GM15510 (cell line): Measurements from ENCODE around the gene ABHD14A.

Experiments
- POLR2A ChIP-seq: IDR thresholded peaks from 3 replicates; pipeline ENCODE4 v1.6.1; 2011; ENCODE audit warnings: borderline replicate concordance; ENCODE audit not compliant: insufficient read length; ENCODE audit errors: extremely low read depth

The ABHD14A gene

DNA sequence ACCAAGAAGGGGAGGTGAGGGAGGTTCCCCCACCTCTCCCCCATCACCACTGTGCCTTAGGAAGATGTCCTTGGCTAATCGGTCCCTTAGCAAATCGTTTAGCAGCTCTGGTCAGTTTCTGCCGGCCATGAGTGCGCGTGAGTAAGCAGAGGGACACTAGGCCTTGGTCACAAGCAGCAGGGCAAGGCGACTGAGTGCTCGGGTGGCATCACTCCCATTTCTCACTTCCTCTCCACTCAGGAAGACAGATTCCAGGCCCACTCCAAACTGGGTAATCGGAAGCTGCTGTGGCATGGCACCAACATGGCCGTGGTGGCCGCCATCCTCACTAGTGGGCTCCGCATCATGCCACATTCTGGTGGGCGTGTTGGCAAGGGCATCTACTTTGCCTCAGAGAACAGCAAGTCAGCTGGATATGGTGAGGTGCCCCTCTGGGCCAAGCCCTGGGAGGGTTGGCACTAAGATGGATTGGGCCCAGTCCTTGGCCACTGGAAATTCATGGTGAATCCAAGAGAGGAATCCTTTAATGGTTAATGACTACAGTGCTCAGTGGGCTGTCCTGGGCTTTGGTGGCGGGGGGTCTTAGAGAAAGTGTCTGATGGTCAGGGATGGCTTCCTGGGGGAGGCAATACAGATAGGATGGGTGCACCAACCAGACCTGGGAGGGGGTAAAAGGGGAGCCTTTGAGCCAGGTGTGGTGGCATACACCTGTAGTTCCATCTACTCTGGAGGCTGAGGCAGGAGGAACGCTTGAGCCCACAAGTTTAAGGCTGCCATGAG is 28.7 kb upstream of the ABHD14A start:
- TF ChIP-seq POLR2A, result no peak

DNA sequence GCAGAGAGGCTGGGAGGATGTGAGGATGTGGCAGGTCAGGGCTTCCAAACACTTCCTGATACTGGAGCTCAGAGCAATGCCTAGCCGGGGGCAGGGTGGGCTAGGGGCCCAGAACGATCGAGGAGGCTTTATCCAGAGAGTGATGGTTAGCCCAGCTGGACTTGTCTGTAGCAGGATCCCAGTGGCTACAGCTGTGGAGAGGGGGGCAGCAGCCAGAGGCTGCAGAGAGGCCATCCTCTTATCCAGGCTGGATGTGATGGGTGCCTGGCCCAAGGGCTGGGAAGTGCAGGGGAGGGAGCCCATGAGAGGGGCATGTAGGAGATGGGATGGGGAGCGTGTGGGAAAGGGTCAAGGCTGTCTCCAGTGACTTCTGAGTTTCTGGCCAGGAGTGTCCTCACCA is 28.1 kb upstream of the ABHD14A start:
- TF ChIP-seq POLR2A, result no peak

DNA sequence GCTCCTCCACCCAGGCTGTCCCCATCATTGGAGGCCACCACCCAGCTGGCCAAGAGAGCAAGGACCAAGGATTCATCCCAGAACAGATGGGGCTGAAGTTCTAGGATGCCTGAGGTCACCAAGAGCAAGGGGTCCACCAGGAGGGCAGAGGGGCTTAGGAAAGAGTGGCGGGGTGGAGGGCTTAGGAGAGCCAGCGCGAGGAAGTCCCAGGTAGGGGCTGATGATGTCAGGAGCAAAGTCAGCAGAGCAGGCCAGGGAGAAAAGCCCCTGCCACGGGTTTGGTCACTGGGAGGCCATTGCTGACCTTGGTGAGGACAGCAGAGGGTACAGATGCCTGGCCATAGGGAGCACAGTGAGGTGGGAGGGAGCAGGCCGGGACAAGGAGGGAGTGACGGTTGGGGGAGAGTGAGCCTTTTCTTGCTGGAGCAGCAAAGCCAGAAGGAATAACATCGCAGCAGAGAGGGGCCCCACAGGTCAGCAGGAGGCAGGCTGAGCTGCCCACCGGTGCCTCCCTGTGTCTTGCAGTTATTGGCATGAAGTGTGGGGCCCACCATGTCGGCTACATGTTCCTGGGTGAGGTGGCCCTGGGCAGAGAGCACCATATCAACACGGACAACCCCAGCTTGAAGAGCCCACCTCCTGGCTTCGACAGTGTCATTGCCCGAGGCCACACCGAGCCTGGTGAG is 27.5 kb upstream of the ABHD14A start:
- TF ChIP-seq POLR2A, result no peak

DNA sequence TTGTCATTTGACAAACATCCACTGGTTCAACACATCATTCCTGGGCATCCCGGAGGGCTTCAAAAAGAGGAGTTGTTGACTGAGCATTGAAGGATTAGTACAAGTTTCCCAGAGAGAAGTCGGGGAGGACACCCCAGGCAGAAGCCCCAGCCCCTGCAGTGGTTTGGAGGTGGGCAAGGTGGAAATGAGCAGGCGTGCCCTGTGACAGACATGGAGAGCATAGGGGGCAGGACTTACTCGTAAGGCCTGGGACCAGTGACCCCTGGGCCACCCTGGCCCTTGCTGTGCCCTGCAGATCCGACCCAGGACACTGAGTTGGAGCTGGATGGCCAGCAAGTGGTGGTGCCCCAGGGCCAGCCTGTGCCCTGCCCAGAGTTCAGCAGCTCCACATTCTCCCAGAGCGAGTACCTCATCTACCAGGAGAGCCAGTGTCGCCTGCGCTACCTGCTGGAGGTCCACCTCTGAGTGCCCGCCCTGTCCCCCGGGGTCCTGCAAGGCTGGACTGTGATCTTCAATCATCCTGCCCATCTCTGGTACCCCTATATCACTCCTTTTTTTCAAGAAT is 26.8 kb upstream of the ABHD14A start:
- TF ChIP-seq POLR2A, result no peak

DNA sequence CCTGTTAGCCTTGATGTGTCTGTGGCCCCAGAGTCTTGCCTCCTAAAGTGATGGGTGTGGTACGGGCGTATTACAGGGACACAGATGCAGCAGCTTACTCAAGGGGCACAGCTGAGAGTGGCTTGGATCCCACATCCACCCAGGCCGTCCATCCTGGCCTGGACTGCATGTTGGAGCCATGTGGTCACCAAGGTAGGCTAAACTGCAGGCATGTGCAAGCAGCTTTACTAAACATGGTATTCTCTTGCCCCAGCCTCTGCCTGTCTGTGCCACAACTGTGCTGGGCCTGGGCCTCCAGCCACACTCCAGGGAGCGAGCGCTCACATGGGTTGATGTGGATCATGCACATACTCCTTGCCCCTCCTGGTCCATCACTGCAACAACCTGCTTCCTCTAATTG is 25.7 kb upstream of the ABHD14A start:
- no peak for TF ChIP-seq POLR2A

DNA sequence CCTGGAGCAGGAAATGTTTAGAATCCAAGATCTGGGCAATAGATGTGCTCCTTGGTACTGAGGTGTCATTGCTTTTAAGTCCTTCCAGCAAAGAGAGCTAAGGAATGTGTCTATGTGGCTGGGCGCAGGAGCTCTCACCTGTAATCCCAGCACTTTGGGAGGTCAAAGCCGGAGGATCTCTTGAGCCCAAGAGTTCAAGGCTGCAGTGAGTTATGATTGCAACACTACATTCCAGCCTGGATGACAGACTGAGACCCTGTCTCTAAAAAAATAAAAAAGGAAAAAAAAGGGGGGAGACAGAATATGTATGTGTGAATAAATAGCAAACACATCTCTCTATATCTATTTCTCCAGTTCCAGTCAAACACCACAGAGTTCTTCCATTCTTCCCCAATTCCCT is 24.0 kb upstream of the ABHD14A start:
- TF ChIP-seq POLR2A, result no peak

DNA sequence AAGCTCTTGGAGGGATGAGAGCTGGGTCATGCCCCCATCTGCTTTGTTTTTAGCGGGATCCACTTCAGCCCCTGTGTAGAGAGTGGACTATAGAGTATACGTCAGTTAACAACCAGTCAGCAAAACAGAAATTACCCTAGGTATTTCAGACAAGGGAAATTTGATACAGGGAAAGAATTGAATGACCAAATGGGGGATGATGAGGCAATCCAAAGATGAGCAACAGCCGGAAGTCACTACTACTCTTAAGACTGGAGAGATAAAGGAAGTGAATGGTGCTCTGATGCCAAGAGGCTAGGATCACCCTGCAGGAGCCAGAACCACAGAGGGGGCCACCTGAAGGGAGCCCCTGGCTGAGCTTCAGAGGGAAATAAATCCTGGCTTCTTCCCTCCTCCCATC is 21.4 kb upstream of the ABHD14A start:
- TF ChIP-seq POLR2A, result no peak

DNA sequence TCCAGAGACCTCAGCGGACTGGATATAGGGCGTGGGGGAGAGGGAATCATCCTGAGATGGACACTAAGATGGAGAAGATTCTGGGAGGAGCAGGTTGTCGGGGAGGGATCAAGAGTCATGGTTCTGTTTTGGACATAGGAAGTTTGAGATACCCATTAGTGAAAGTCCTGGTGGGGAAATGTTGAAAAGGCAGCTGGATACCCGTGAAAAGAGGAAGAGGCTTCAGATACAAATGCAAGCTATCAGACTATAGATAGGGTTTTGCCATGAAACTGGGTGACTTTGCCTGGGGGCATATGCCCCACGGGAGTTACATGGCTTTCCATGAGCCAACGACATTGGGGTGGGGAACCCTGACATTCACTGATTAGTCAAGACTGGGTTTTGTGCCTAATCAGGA is 20.8 kb upstream of the ABHD14A start:
- TF ChIP-seq POLR2A, result no peak

DNA sequence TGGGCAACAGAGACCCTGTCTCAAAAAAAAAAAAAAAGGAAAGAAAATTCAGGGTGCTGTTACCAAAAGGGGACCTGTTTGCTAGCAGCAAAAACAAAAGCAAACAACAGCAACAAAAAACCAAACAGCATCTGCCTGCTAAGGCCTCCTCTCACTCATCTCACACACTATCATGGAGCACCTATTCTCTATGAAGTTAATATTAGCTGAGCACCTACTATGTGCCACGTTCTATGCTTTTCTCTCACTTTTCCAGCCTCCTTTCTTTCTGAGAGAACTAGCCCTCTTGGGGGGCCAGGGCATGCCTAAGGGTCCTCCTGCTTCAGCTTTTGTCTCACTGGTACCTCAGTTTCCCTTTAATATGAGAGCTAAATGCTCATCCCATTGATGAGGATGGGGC is 20.2 kb upstream of the ABHD14A start:
- TF ChIP-seq POLR2A, result no peak

DNA sequence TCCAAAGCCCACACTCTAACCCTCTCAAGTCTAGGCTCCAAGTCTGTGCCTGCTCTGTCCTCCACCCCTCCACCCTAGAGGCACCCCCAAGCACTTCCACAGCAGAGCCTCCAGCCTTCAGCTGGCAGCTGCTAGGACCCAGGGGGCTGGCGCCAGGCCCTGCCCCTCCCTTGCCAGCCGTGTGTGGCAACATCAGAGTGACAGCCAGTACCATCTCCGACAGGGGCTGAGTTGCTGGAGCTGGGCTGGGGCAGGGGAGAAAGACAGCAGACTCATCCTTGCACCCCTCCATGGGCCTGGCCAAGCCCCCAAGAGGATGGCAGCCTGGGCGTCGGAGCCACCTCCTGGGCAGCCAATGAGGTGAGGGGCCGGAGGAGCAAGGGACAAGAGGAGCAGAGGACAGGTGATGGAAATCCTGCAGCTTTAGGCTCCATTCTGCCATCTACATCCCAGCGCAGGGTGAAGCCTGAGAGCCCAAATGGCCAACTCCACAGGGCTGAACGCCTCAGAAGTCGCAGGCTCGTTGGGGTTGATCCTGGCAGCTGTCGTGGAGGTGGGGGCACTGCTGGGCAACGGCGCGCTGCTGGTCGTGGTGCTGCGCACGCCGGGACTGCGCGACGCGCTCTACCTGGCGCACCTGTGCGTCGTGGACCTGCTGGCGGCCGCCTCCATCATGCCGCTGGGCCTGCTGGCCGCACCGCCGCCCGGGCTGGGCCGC is 19.5 kb upstream of the ABHD14A start, which contains the start of gene GPR62:
Gene GPR62, plus strand, starts transcription at position 207 of the 718 bp plus-strand sequence. Its CDS starts 272 bp downstream, at position 479.
- no peak for TF ChIP-seq POLR2A

DNA sequence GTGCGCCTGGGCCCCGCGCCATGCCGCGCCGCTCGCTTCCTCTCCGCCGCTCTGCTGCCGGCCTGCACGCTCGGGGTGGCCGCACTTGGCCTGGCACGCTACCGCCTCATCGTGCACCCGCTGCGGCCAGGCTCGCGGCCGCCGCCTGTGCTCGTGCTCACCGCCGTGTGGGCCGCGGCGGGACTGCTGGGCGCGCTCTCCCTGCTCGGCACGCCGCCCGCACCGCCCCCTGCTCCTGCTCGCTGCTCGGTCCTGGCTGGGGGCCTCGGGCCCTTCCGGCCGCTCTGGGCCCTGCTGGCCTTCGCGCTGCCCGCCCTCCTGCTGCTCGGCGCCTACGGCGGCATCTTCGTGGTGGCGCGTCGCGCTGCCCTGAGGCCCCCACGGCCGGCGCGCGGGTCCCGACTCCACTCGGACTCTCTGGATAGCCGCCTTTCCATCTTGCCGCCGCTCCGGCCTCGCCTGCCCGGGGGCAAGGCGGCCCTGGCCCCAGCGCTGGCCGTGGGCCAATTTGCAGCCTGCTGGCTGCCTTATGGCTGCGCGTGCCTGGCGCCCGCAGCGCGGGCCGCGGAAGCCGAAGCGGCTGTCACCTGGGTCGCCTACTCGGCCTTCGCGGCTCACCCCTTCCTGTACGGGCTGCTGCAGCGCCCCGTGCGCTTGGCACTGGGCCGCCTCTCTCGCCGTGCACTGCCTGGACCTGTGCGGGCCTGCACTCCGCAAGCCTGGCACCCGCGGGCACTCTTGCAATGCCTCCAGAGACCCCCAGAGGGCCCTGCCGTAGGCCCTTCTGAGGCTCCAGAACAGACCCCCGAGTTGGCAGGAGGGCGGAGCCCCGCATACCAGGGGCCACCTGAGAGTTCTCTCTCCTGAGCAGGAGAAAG is 18.7 kb upstream of the ABHD14A start:
- TF ChIP-seq POLR2A, result no peak

DNA sequence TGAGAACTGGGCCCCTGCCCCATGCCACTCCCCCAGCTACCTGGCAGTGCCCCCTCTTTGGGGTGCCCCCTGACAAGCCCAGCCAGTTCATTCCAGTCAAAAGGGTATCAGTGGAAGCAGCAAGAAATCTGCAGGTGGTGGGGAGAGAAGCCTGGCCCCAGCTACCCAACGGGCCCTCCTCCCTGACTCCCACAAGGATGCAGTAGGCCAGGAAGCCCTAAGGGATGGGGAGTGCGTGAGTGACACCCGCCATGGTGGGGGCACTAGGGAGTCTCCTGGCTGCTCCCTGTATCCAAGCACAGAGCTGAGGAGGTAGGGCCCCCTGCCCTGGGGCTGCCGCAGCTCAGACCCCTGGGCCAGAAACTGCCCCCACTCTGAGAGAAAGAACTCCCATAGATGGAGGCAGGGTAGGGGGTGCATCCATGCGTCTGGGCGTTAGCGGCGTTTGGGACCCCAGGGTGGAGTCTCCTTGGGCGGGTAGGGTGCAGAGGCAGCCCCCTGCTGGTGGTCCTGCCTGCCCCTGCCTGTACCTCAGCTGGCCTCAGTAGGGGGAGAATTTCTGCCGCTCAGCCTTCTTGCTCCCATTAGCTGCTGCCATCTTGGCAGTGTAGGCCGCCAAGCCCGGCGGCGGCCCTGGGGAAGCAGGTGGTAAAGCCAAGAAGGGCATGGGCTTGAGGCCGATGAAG is 17.2 kb upstream of the ABHD14A start:
- no peak for TF ChIP-seq POLR2A

DNA sequence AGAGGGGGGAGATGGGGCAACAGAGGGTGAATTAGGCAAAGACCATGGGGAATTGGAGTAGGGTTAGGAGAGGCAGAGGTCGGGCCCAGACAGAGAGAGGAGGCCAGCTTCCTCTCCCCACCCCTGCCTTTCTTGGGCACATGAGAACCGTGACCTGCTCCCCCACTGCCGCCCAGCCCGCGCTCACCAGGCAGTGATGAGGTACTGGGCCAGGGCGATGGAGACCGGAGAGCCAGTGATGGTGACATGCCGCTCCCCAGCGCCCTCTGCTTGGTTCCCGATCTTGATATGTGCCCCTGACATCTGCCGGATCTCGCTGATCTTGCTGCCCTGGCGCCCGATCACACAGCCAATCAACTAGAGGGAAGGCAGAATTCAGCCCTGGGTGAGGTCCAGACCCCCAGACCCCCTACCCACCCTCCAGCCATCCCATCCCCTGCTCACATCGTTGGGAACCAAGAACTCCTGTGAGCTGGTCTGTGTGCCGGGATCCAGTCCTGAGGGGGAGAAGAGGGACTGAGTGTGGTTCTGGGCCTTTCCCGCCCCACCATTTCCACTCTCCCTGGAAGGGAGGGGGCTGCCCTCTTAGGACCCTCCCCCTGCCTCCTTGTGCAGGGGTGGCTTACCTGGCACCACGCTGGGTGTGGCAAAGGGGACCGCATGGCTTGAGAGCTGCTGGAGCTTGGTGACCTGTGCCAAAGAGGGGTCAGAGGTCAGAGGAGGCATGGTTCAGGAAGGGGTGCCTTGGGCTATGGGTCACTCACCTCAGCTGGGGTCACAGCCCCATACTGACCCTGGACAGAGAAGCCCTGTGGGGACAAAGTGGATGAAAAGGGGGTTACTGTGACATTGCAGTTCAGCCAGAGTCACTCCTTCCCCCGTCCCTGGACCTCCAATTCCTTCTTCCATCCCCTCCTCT is 16.0 kb upstream of the ABHD14A start:
- TF ChIP-seq POLR2A, result no peak

DNA sequence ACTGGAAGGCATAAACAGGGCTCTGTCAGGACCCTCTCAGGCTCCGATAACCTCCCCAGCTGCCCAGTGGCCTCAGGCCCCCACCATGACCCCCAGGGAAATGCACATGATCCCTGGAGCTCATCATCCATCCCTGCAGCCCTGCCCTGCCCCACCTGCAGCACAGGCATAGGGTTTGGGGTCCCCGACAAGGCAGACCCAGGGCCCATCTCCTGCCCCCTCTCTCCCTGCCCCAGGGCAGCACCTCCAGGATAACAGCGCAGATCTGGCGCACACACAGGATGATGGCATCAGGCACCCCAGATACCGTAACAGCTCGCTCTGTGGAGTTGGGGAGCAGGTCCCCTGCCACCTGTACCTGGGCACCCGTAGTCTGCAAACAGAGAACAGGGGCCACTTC is 15.2 kb upstream of the ABHD14A start:
- TF ChIP-seq POLR2A, result no peak

DNA sequence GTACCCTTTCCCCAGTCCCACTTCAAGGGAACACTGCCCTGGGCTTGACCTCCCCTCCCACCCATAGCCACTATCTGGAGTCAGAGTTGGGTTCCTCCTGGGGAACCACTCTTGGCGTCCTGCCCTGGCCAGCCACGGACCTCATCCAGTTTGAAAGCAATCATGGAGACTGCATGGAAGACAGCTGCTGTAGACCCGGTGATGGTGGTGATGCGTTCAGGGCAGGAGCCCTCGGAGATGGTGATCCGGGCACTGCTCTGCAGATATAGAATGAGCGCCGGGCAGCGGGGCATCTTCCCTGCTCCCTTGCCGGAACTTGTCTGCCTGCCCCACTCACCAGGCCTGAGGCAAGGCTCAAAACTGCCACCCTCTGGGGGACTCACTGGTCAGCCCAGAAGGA is 14.5 kb upstream of the ABHD14A start:
- no peak for TF ChIP-seq POLR2A
